Brain pericyte (primary cell): ENCODE data around the gene MGMT.

ENCODE experiments used
- DNase-seq: peaks from one replicate; pipeline ENCODE4 v3.0.0-alpha.2; 2012; ENCODE audit warnings: low read depth, low spot score

Gene MGMT

GRCh38 chr10:129758207-129759021, 291.4 kb downstream of the MGMT start:
- no peak for DNase-seq

GRCh38 chr10:129759214-129760002, 292.4 kb downstream of the MGMT start:
- DNase-seq: no peak

GRCh38 chr10:129760003-129760315, 292.9 kb downstream of the MGMT start:
- no peak for DNase-seq

GRCh38 chr10:129760416-129760815, 293.4 kb downstream of the MGMT start:
- no peak for DNase-seq

GRCh38 chr10:129761197-129761972, 294.3 kb downstream of the MGMT start:
- no peak for DNase-seq

GRCh38 chr10:129761981-129762956, 295.2 kb downstream of the MGMT start:
- DNase-seq: no peak

- DNase-seq: no peak
These were observed 297.2 kb downstream of the MGMT start for GRCh38 chr10:129764011-129764900.

GRCh38 chr10:129764901-129765663, 298.0 kb downstream of the MGMT start:
- DNase-seq: no peak

GRCh38 chr10:129765664-129766550, 298.9 kb downstream of the MGMT start:
- DNase-seq: no peak

GRCh38 chr10:129766611-129767550, 299.8 kb downstream of the MGMT start:
- no peak for DNase-seq

- DNase-seq: no peak
These were observed 300.7 kb downstream of the MGMT start for GRCh38 chr10:129767751-129768150.

- no peak for DNase-seq
These were observed 301.7 kb downstream of the MGMT start for GRCh38 chr10:129768437-129769355.

- DNase-seq: no peak
These were observed 302.5 kb downstream of the MGMT start for GRCh38 chr10:129769381-129770116.

GRCh38 chr10:129770286-129770685, 303.2 kb downstream of the MGMT start:
- DNase-seq: no peak

GRCh38 chr10:129771024-129771423, 304.0 kb downstream of the MGMT start:
- no peak for DNase-seq
